Psoas muscle (tissue), 8 donors: ENCODE measurements around the gene MGAT4B. TPM values are rescaled to one million over a fixed set of nuclear protein-coding genes. Genes with fewer than 3 reads are reported as not detected.

Source experiments
- ATAC-seq, 4 donors: fragments of 200-7000 bp; cut with Tn5 transposase; one replicate each; pipeline ENCODE4 v1.9.1; 2020; ENCODE audit warnings: moderate library complexity in 3 of 4, mild to moderate bottlenecking in 2 of 4
- DNase-seq, 2 donors: peaks; one replicate each; pipeline ENCODE4 v3.0.0-alpha.2; 2020
- H3K27ac ChIP-seq: fragments of 200-600 bp; one replicate; pipeline ENCODE4 v1.8.0; 2022
- H3K27me3 ChIP-seq, 3 donors: fragments of 200-600 bp in 1 of 3; one replicate each; pipeline versions ENCODE4 v1.6.1 to v1.8.0; 2013 to 2022; ENCODE audit warnings: low read length in 2 of 3, mild to moderate bottlenecking in 2 of 3, moderate library complexity in 1 of 3; ENCODE audit not compliant: insufficient read depth in 3 of 3
- H3K36me3 ChIP-seq, 2 donors: fragments of 200-600 bp in 1 of 2; one replicate each; pipeline versions ENCODE4 v1.6.1 to v1.8.0; 2013 to 2022; ENCODE audit warnings: low read depth in 1 of 2, mild to moderate bottlenecking in 1 of 2, moderate library complexity in 1 of 2; ENCODE audit not compliant: insufficient read depth in 1 of 2
- H3K4me1 ChIP-seq: fragments of 200-600 bp; one replicate; pipeline ENCODE4 v1.8.0; 2022
- H3K4me3 ChIP-seq: fragments of 200-600 bp; one replicate; pipeline ENCODE4 v1.8.0; 2022; ENCODE audit warnings: mild to moderate bottlenecking
- H3K9me3 ChIP-seq: fragments of 200-600 bp; one replicate; pipeline ENCODE4 v1.8.0; 2022
- WGBS, 3 donors: extraction: QIAGEN DNeasy Blood & Tissue Kit; methylation state at CpG; one replicate each; pipeline versions ENCODE4 v1.1.6 to v1.1.7; 2013; 5-methylcytosine and 5-hydroxymethylcytosine counted together
- intact Hi-C, 2 donors: fragments of 100-400 bp; cut with DNase I; formaldehyde crosslinking; loops; one replicate each; pipeline versions ENCODE4 v1.11.0 to v1.14.2; 2022
- polyA plus RNA-seq, 3 donors: library from polyadenylated mRNA; stranded (reverse); fragments of 200-250 nt; gene quantifications; one replicate each; pipeline ENCODE4 v1.2.3, GENCODE V29; 2013
- total RNA-seq, 4 donors: library from RNA; stranded (reverse); fragmentation: NEBNext Ultra II Directional in 2 of 4; extraction: Animal tissue kit (Norgen Biotek cat#: 25700) in 2 of 4; gene quantifications; one replicate each; pipeline versions ENCODE4 v1.2.1 to v1.2.4, GENCODE V29; 2021 to 2023
- TF ChIP-seq, protein P1 (sequence below): fragments of 200-600 bp; IDR thresholded peaks from one replicate; pipeline ENCODE4 v1.8.0; 2022; ENCODE audit warnings: antibody characterized with exemption
- donor health status: healthy with polysubstance abuse.
- donor health status: DM: no; HTN: no; CAD: no; lungs with moderate emphysema.
- donor health status: Bipolar disorder and iron deficiency.
- donor health status: healthy.
- donor health status: DM: yes; HTN: yes; CAD: no.
- donor health status: DM: no; HTN: no; CAD: no.
- donor health status: DM: no; HTN: no; CAD: no.
- donor health status: DM: yes; HTN: yes; CAD: no.

MGAT4B gene
- total and polyA plus RNA-seq, 7 donors: 29.3 to 136 (median 55.5) TPM

GRCh38 chr5:179822444-179822990 is 15.9 kb upstream of the MGAT4B start:
- H3K9me3 ChIP-seq: no peaks in the 10 kb centered on the region
- no peak for ATAC-seq
- H3K36me3 ChIP-seq: peaks cover 10 to 59% of the 10 kb centered on the region in 2 donors
- H3K4me3 ChIP-seq: peak overlapping the region; percentile 99
- WGBS, 3 donors: 26 to 51% (median 29%) methylated on average over 8 of the region's 8 CpGs
- intact Hi-C loops: no loop called here
- peaks cover 73% of the 10 kb centered on the region for H3K4me1 ChIP-seq
- H3K27ac ChIP-seq: peak overlapping the region; percentile 100
- TF ChIP-seq, protein P1, sequence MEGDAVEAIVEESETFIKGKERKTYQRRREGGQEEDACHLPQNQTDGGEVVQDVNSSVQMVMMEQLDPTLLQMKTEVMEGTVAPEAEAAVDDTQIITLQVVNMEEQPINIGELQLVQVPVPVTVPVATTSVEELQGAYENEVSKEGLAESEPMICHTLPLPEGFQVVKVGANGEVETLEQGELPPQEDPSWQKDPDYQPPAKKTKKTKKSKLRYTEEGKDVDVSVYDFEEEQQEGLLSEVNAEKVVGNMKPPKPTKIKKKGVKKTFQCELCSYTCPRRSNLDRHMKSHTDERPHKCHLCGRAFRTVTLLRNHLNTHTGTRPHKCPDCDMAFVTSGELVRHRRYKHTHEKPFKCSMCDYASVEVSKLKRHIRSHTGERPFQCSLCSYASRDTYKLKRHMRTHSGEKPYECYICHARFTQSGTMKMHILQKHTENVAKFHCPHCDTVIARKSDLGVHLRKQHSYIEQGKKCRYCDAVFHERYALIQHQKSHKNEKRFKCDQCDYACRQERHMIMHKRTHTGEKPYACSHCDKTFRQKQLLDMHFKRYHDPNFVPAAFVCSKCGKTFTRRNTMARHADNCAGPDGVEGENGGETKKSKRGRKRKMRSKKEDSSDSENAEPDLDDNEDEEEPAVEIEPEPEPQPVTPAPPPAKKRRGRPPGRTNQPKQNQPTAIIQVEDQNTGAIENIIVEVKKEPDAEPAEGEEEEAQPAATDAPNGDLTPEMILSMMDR: no peak
- no peak for DNase-seq
- no peaks in the 10 kb centered on the region for H3K27me3 ChIP-seq

- H3K4me3 ChIP-seq: peak overlapping the region; percentile 99
- ATAC-seq (no peak), DNase-seq (no peak)
- peaks cover 9 to 54% of the 10 kb centered on the region in 2 donors for H3K36me3 ChIP-seq
- peak overlapping the region; percentile 100 for H3K27ac ChIP-seq
- H3K4me1 ChIP-seq: peaks cover 73% of the 10 kb centered on the region
- intact Hi-C loops: no loop called here
- H3K9me3 ChIP-seq: no peaks in the 10 kb centered on the region
- H3K27me3 ChIP-seq: no peaks in the 10 kb centered on the region
- 45 to 63% (median 52%) methylated on average over 3 of the region's 3 CpGs for WGBS, 3 donors
- TF ChIP-seq, protein P1: no peak
Measured at GRCh38 chr5:179822059-179822432, 15.4 kb upstream of the MGAT4B start.

- DNase-seq (peak; percentile 94 to 98), ATAC-seq (peak; percentile 63 to 70 (median 68))
- H3K4me1 ChIP-seq: peaks cover 68% of the 10 kb centered on the region
- peaks cover 7 to 48% of the 10 kb centered on the region in 2 donors for H3K36me3 ChIP-seq
- no peaks in the 10 kb centered on the region for H3K27me3 ChIP-seq
- TF ChIP-seq, protein P1: no peak
- intact Hi-C loops: no loop called here
- peak overlapping the region; percentile 100 for H3K27ac ChIP-seq
- WGBS, 3 donors: 0 to 1% (median 0%) methylated on average over 49 to 54 of the region's 54 CpGs
- peak overlapping the region; percentile 99 for H3K4me3 ChIP-seq
- H3K9me3 ChIP-seq: no peaks in the 10 kb centered on the region
Measured at GRCh38 chr5:179821298-179822058, 14.8 kb upstream of the MGAT4B start.

DNA sequence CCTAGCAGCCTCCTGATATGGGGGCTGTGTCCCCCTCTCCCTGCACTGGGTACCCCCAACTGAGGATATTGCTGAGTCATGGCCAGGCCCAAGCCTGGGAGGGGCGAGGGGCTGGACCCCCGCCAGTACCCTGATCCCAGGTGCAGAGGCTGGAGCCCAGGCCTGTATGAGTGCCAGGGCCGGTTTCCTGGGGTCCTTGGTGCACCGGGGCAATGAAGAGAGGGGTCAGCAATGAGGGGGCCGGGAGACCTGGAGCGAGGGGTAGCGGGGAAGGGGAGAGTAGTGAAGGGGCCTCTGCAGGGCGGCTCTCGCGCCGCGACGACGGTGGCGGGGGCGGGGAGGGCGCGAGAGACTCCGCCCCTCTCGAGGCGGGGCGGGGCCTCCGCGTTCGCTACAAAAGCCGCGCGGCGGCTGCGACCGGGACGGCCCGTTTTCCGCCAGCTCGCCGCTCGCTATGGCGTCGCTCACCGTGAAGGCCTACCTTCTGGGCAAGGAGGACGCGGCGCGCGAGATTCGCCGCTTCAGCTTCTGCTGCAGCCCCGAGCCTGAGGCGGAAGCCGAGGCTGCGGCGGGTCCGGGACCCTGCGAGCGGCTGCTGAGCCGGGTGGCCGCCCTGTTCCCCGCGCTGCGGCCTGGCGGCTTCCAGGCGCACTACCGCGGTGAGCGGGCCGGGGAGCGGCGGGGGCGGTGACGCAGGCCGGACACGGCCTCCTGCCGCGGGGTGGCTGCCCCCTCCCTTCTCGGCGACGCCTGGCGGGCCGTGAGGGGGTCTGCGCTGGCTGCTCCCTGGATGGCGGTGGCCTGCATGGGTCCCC is 14.0 kb upstream of the MGAT4B start, which contains the start of gene SQSTM1:
Gene SQSTM1, plus strand, starts transcription at position 423 of the 815 bp plus-strand sequence. Its CDS starts 32 bp downstream, at position 455.
- TF ChIP-seq, protein P1: no peak

More for the DNA sequence above, 14.0 kb upstream of the MGAT4B start, which contains the start of gene SQSTM1:
- peaks cover 7 to 40% of the 10 kb centered on the region in 2 donors for H3K36me3 ChIP-seq
- peak within 1 kb of the TSS; percentile 99 for H3K4me3 ChIP-seq
- WGBS, 3 donors: 0 to 1% (median 0%) methylated on average over 42 to 81 of the region's 81 CpGs
- DNase-seq (peak; percentile 85 to 92), ATAC-seq (peak; percentile 67 to 70 (median 68))
- no peaks in the 10 kb centered on the region for H3K9me3 ChIP-seq
- peak within 1 kb of the TSS; percentile 100 for H3K27ac ChIP-seq
- H3K27me3 ChIP-seq: no peaks in the 10 kb centered on the region
- peaks cover 61% of the 10 kb centered on the region for H3K4me1 ChIP-seq
- intact Hi-C loops: no loop called here
